ENCODE data around the gene LAMA2. TPM values are rescaled to one million over a fixed set of nuclear protein-coding genes. Genes with fewer than 3 reads are reported as not detected.
"Not testable (repeated sequence)": the region's sequence is repeated elsewhere in the genome, so short reads cannot be mapped to it uniquely, and the experiment has no call there.

LAMA2 gene
- polyA plus RNA-seq, 1 donor from 2014 or later, result 2.5 TPM

DNA sequence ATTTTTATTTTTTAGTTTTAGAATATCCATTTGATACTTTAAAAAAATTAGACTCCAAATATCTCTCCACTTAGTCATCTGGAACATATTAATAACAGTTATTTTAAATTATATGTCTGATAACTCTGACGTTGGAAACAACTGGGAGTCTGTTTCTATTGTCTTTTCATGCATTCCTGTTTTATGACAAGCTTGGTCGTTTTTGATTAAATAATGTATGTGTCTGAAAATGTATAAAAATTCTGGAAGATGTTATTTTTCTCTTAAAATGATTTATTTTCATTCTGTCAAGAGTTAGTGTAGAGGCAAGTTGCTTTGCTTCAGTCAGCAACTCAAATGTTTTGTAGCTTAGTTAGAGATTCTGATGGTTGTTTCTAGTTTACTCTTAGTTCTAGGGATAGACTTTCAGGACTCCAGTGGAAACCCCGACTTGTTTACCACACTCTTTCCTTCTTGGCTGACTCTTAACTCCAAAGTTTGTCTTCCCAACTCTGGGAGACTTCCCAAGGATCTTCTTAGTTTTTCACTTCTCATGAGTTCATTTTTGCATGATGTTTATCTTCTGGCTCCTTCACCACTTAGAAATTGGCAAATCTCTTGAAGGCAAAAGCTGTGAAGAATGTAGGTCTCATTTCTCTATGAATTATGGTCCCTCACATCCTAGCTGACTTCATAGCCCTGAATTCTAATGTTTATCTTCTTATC is 190.9 kb downstream of the LAMA2 start:
- Histone ChIP-seq H4K20me1 (ENCODE audit: insufficient read depth) (no peaks in the 10 kb centered on the region), H3K9me2 (ENCODE audit: insufficient read depth, low read length) (no peaks in the 10 kb centered on the region), H3K27me3 (ENCODE audit: insufficient read depth, low read depth, low read length) (no peaks in the 10 kb centered on the region), H3K79me2 (replicated peaks; ENCODE audit: insufficient read depth, low read length) (no peaks in the 10 kb centered on the region), H3K9me3 (ENCODE audit: low read length) (no peaks in the 10 kb centered on the region), H3K36me3 (ENCODE audit: insufficient read depth, low read length) (no peaks in the 10 kb centered on the region), H3K4me3 (ENCODE audit: low read length) (no peak overlapping the region), H3K9ac (ENCODE audit: low read length) (no peak overlapping the region), H3K27ac (ENCODE audit: low read length) (no peak overlapping the region), H3K4me2 (ENCODE audit: low read length) (no peak overlapping the region), H2AFZ (ENCODE audit: low read depth, low read length) (no peak overlapping the region), H3F3A (ENCODE audit: insufficient read depth, low read length, poor library complexity, severe bottlenecking) (no peaks in the 10 kb centered on the region)
- TF ChIP-seq CTCF (IDR thresholded peaks at IDR 0.05; ENCODE audit: poor library complexity, severe bottlenecking) (no peak), EP300 (conservative IDR thresholded peaks at IDR 0.05; ENCODE audit: poor library complexity, severe bottlenecking) (no peak), SMC3 (conservative IDR thresholded peaks at IDR 0.05; ENCODE audit: poor library complexity) (no peak), RAD21 (conservative IDR thresholded peaks at IDR 0.05) (no peak), POLR2AphosphoS5 (IDR thresholded peaks at IDR 0.05) (no peak), EZH2 (IDR thresholded peaks at IDR 0.05; ENCODE audit: borderline replicate concordance, insufficient read depth, low read length, poor library complexity, severe bottlenecking) (no peak), TAF1 (IDR thresholded peaks at IDR 0.05; ENCODE audit: low read depth) (no peak), MXI1 (conservative IDR thresholded peaks at IDR 0.05; ENCODE audit: poor library complexity, severe bottlenecking) (no peak)
- TF ChIP-seq, protein P1, sequence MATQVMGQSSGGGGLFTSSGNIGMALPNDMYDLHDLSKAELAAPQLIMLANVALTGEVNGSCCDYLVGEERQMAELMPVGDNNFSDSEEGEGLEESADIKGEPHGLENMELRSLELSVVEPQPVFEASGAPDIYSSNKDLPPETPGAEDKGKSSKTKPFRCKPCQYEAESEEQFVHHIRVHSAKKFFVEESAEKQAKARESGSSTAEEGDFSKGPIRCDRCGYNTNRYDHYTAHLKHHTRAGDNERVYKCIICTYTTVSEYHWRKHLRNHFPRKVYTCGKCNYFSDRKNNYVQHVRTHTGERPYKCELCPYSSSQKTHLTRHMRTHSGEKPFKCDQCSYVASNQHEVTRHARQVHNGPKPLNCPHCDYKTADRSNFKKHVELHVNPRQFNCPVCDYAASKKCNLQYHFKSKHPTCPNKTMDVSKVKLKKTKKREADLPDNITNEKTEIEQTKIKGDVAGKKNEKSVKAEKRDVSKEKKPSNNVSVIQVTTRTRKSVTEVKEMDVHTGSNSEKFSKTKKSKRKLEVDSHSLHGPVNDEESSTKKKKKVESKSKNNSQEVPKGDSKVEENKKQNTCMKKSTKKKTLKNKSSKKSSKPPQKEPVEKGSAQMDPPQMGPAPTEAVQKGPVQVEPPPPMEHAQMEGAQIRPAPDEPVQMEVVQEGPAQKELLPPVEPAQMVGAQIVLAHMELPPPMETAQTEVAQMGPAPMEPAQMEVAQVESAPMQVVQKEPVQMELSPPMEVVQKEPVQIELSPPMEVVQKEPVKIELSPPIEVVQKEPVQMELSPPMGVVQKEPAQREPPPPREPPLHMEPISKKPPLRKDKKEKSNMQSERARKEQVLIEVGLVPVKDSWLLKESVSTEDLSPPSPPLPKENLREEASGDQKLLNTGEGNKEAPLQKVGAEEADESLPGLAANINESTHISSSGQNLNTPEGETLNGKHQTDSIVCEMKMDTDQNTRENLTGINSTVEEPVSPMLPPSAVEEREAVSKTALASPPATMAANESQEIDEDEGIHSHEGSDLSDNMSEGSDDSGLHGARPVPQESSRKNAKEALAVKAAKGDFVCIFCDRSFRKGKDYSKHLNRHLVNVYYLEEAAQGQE (IDR thresholded peaks at IDR 0.05; ENCODE audit: borderline replicate concordance), result no peak

GRCh38 chr6:129084406-129084805 is 201.5 kb downstream of the LAMA2 start:
- Histone ChIP-seq H3K9me2 (ENCODE audit: insufficient read depth, low read length) (no peaks in the 10 kb centered on the region), H3K79me2 (replicated peaks; ENCODE audit: insufficient read depth, low read length) (no peaks in the 10 kb centered on the region), H4K20me1 (ENCODE audit: insufficient read depth) (no peaks in the 10 kb centered on the region), H3K9me3 (ENCODE audit: low read length) (no peaks in the 10 kb centered on the region), H3K9ac (ENCODE audit: low read length) (no peak overlapping the region), H2AFZ (ENCODE audit: low read depth, low read length) (no peak overlapping the region), H3K4me3 (ENCODE audit: low read length) (no peak overlapping the region), H3K36me3 (ENCODE audit: insufficient read depth, low read length) (no peaks in the 10 kb centered on the region), H3K27ac (ENCODE audit: low read length) (no peak overlapping the region), H3K4me2 (ENCODE audit: low read length) (no peak overlapping the region), H3F3A (ENCODE audit: insufficient read depth, low read length, poor library complexity, severe bottlenecking) (no peaks in the 10 kb centered on the region), H3K27me3 (ENCODE audit: insufficient read depth, low read depth, low read length) (no peaks in the 10 kb centered on the region)
- no peak for TF ChIP-seq RAD21 (conservative IDR thresholded peaks at IDR 0.05)
- TF ChIP-seq TAF1 (IDR thresholded peaks at IDR 0.05; ENCODE audit: low read depth), result no peak
- no peak for TF ChIP-seq SMC3 (conservative IDR thresholded peaks at IDR 0.05; ENCODE audit: poor library complexity)
- no peak for TF ChIP-seq EZH2 (IDR thresholded peaks at IDR 0.05; ENCODE audit: borderline replicate concordance, insufficient read depth, low read length, poor library complexity, severe bottlenecking)
- TF ChIP-seq EP300 (conservative IDR thresholded peaks at IDR 0.05; ENCODE audit: poor library complexity, severe bottlenecking), result no peak
- TF ChIP-seq, protein P1 (IDR thresholded peaks at IDR 0.05; ENCODE audit: borderline replicate concordance), result no peak
- no peak for TF ChIP-seq MXI1 (conservative IDR thresholded peaks at IDR 0.05; ENCODE audit: poor library complexity, severe bottlenecking)
- no peak for TF ChIP-seq CTCF (IDR thresholded peaks at IDR 0.05; ENCODE audit: poor library complexity, severe bottlenecking)
- TF ChIP-seq POLR2AphosphoS5 (IDR thresholded peaks at IDR 0.05), result no peak

DNA sequence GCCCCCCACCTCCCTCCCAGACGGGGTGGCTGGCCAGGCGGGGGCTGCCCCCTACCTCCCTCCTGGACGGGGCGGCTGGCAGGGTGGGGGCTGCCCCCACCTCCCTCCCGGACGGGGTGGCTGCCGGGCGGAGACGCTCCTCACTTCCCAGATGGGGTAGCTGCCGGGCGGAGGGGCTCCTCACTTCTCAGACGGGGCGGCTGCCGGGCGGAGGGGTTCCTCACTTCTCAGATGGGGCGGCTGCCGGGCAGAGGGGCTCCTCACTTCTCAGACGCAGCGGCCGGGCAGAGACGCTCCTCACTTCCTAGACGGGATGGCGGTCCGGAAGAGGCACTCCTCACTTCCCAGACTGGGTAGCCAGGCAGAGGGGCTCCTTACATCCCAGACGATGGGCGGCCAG is 205.5 kb downstream of the LAMA2 start:
- H3F3A ChIP-seq (ENCODE audit: insufficient read depth, low read length, poor library complexity, severe bottlenecking); H3K36me3 ChIP-seq (ENCODE audit: insufficient read depth, low read length); H3K9me2 ChIP-seq (ENCODE audit: insufficient read depth, low read length); H3K4me2 ChIP-seq (ENCODE audit: low read length); H3K9ac ChIP-seq (ENCODE audit: low read length); H3K79me2 ChIP-seq (replicated peaks; ENCODE audit: insufficient read depth, low read length); H3K9me3 ChIP-seq (ENCODE audit: low read length); H3K4me3 ChIP-seq (ENCODE audit: low read length); H3K27me3 ChIP-seq (ENCODE audit: insufficient read depth, low read depth, low read length); H2AFZ ChIP-seq (ENCODE audit: low read depth, low read length); H3K27ac ChIP-seq (ENCODE audit: low read length); H4K20me1 ChIP-seq (ENCODE audit: insufficient read depth): not testable (repeated sequence)
